CD4-positive, alpha-beta T cell treated with Interferon alpha-2 for 1 hour (primary cell): ENCODE measurements around the gene ERICH6B.
A peak's percentile ranks its signal among the peaks of the same experiment; 100 is the strongest.

Experiments used
- DNase-seq, 2 donors: peaks; one replicate each; pipeline ENCODE4 v3.0.0-alpha.2; 2020 to 2022

Gene ERICH6B

DNA sequence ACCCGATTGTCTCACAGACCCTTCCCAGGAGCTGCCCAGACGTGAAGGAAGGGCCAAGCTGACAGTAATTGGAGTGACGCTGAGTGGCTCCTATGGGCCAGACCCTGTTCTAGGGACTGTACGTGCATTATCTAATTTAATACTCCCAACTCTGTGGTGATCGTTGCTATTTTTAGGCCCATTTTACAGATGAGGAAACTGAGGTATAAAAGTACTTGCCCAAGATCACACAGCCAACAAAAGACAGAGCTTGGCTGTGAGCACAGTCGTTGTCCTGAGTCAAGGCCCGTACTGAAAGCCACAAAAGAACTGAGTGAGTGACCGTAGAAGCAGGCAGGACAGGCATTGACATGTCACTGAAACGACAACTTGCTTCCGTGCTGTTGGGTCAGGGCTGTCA lies 74.7 kb downstream of the ERICH6B start:
- DNase-seq: no peak

DNA sequence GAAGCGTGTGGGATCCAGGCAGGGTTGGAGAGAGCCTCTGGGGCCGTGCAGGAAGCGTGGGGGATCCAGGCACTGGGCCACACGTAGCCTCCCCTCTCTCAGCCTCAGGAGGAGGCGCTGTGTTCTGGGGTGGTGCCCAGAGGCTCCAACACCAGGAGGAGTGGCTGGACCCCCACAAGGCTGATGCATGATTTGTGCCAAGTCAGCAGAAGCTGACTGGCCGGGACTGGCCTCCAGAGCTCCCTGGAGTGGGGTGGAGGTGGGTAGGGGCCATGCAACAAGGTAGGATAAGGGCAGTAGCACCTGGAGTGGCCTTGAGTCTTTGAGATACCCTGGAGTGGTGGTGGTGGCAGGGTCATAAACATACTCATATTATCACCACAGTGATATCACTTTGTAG lies 75.3 kb downstream of the ERICH6B start:
- no peak for DNase-seq

- no peak for DNase-seq
Measured at GRCh38 chr13:45538382-45538781, 77.2 kb downstream of the ERICH6B start.

- no peak for DNase-seq
Measured at GRCh38 chr13:45537516-45537915, 78.0 kb downstream of the ERICH6B start.

DNA sequence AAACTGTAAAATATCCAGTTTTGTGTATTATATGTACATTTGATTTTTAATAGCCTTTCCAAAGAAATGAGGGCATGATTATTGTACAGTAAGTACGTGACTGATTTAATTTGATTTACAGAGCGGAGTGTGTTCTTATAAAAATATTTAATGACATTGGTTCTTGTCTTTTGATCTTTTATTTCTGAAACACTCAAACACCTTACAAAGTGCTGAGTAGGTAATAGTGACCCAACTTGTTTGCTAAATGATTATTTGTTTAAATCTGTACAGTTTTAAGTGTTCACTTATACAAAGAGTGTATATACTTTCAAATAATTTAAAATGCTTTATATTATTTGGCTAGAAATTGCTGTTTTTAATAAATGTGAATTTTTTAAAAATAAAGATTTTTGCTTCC lies 79.3 kb downstream of the ERICH6B start:
- DNase-seq: no peak

DNA sequence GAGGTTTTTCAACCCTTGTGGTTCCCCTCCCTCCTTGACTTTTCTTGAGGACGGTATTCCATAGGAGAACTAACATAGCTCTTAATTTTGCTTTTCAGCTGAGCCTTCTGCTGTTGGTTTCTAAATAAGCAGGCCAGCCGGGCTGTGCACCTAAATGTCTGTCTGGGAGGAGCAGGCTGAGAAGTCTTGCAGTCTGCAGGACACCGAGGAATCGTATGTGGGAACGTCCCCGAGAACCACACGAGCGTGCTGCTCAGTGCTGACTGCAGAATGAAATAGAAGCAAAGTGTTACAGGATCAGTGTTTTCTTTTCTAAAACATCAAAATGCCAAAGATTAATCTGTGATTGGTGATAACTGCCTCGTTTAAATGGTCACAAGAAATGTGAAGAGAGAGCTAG lies 80.9 kb downstream of the ERICH6B start:
- no peak for DNase-seq

GRCh38 chr13:45529758-45530157 lies 85.8 kb downstream of the ERICH6B start:
- no peak for DNase-seq

- no peak for DNase-seq
Measured at GRCh38 chr13:45527699-45528462, 87.7 kb downstream of the ERICH6B start.

DNA sequence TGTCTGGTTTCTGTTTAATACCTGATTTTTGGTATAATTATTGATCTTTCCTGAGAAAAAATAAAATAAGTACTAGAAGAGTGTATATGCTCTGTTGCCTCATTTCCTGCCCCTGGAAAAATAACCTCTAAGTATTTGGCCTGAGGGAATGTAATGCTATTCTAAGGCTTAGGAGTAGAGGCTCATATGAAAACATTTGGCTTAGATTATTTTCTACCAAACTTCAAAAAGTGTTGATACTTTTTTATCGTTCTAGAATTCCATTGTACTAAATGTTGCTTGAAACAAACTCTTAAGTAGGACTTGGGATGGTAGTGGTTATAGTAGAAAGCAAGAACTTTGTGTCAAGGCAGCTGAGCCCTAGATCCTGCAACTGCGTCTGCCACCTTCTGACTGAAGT lies 93.0 kb downstream of the ERICH6B start:
- no peak for DNase-seq

GRCh38 chr13:45521297-45521696 lies 94.2 kb downstream of the ERICH6B start:
- DNase-seq: peak; percentile 2 to 34

- DNase-seq: no peak
Measured at GRCh38 chr13:45519493-45519892, 96.0 kb downstream of the ERICH6B start.

DNA sequence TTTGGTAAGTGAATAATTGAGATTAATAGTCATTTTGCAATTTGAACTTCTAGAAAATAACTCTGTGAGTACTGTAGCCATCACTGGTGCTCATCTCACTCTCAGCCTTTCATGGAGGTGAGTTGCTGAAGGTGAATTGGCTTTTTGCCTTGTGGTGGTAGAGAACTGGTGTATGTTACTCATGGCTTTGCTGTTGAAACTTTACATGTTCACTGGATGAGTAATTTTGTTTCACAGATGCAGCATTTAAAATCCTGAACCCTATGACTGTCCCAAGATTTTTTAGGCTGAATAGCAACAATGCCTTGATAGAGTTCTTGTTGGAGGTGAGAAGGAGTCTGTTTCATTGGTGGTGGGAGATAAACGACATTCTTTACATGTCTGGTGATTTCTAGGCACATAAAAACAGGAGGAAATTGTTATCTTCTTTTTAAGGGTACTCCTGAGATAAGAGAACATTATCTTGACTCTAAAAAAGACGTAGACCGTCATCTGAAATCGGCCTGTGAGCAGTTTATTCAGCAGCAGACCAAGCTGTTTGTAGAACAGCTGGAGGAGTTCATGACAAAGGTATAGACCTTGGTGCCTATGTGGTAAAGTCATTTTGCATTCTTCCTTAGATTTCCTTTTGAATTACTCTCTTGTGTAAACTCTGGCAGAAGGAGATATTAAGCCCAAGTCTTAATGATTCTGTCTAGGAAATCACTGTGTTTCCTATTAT lies 96.9 kb downstream of the ERICH6B start:
- DNase-seq: no peak

- no peak for DNase-seq
Measured at GRCh38 chr13:45516757-45517156, 98.8 kb downstream of the ERICH6B start.

GRCh38 chr13:45512098-45512496 lies 103.4 kb downstream of the ERICH6B start:
- no peak for DNase-seq

GRCh38 chr13:45511310-45512097 lies 104.0 kb downstream of the ERICH6B start:
- DNase-seq: peak; percentile 16 to 75

DNA sequence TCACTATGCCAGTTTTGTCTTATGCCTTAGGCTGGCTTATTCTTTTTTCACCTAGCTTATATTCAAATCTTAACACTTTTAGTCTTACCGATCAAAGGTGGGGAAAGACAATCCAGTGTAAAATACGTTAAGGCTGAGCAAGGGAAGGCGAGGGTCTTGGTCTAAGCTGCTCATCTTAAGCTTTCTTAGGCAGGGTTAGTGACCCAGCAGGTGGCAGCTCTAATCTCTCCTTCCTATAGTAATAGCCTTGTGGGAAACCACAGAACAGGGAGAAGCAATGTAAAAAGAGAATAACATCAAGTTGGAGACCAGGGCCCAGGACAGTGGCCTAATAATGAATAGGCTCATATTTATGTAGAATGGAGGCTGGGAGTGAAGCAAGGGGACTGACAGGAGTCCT lies 104.9 kb downstream of the ERICH6B start:
- DNase-seq: no peak

- no peak for DNase-seq
Measured at GRCh38 chr13:45508776-45509175, 106.8 kb downstream of the ERICH6B start.

GRCh38 chr13:45506811-45507210 lies 108.7 kb downstream of the ERICH6B start:
- no peak for DNase-seq

DNA sequence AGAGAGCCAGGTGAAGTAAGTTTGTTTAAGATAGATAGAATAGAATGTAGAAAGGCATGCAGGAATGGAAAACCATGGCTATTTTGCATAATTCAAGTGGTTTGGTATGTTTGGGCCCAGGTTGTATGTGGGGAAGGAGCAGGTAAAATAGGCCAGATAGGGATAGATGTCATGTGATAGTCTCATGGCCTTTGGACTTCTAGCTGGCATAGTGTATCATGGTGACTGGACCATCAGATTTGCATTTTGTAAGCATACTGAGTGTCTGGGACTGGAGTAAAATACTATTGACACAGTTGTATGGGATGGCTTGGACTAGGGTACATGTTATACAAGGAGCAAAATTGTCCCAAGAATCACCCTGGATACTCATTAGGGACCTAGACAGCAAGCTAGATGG lies 111.9 kb downstream of the ERICH6B start:
- no peak for DNase-seq

DNA sequence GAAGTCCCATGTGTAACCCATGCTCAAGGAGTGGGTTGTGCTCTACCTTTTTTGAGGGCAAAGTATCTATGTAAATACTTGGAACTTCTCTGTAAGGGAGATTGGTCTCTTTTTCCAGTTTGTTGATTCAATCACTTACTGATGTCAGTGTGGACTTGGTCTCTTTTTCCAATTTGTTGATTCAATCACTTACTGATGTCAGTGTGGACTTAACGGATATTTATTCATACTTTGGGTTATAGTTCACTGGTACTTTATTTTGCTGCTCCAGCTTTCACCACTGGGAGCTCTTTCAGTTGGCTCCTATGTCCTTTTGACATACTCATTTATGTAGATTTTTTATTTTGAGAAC lies 114.4 kb downstream of the ERICH6B start:
- no peak for DNase-seq

DNA sequence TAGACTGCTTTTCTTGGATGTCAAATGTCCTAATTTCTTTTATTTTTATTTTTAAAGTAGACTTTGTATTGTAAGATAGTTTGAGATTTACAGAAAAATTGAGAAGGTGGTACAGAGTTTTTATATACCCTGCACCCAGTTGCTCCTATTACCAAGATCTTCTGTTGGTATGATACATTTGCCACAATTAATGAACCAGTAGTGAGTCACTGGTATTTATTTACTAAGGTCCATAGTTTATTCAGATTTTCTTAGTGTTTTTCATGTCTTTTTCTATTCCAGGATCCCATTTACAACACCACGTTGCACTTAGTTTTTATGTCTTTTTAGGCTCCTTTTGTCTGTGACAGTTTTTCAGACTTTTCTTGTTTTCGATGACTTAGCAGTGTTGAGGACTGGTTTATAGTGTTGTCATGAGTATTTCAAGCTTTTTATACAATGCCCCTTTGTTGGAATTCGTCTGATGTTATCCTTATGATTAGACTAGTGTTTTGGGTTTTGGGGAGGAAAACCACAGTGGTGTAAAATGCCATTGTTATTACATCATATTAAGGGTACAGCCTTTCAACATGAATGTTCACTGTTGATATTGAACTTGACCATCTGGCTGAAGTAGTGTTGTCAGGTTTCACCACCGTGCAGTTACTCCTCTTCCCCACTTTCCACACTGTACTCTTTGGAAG lies 114.9 kb downstream of the ERICH6B start:
- no peak for DNase-seq

GRCh38 chr13:45496942-45497341 lies 118.6 kb downstream of the ERICH6B start:
- no peak for DNase-seq

DNA sequence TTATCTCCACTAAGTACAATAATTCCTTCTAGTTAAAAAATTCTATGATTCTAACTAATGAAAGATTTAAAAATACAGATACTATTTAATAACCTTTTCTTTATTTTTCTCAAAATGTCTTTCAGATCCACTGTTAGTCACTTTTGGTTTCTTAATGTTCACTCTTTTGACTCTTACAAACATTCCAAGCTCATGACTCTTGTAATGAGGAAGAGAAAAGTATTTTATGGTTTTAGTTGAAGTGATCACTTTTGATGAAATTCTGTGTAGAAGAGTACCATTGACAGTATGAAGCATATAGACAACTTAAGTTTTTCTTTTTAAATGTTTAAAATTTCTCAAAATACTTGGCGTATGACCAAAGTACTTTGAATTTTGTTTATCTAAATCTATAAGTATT lies 123.0 kb downstream of the ERICH6B start:
- no peak for DNase-seq
